IMR-90 (cell line): ENCODE results near the gene CUX1. TPM values are rescaled to one million over a fixed set of nuclear protein-coding genes. Genes with fewer than 3 reads are reported as not detected.
A peak's percentile ranks its signal among the peaks of the same experiment; 100 is the strongest.
"Not testable (repeated sequence)": the region's sequence is repeated elsewhere in the genome, so short reads cannot be mapped to it uniquely, and the experiment has no call there.

Experiments used
- ATAC-seq: fragments of 200-7000 bp; cut with Tn5 transposase; 2 replicates; pipeline ENCODE4 v1.9.1; 2020; ENCODE audit warnings: low read depth, mild to moderate bottlenecking, moderate library complexity
- BruUV-seq: library from RNA; stranded (reverse); fragments of 400-500 nt; replicated peaks from 2 replicates; lab custom pipeline; 2021; lab: Mats Ljungman, UMichigan
- CTCF ChIA-PET: fragments of 300-600 bp; formaldehyde crosslinking; extraction: SDS; loops from one replicate; lab custom pipeline; 2021; ENCODE audit warnings: antibody characterized with exemption; lab: Yijun Ruan, JAX
- POLR2A ChIA-PET: fragments of 300-600 bp; sonication (Branson Sonifier 250); formaldehyde crosslinking; loops from one replicate; lab custom pipeline; 2022; ENCODE audit warnings: antibody characterized with exemption; ENCODE audit not compliant: unreplicated experiment; lab: Charles Lee
- DNase-seq: peaks from one replicate; pipeline ENCODE4 v3.0.0; 2013
- H2AFZ ChIP-seq: replicated peaks from 2 replicates; pipeline ENCODE3; 2013; ENCODE audit warnings: low read length, mild to moderate bottlenecking; ENCODE audit not compliant: poor library complexity
- H2AK5ac ChIP-seq: 2 replicates; pipeline ENCODE4 v1.6.1; 2013; ENCODE audit warnings: low read depth, low read length, inconsistent platforms
- H2AK9ac ChIP-seq: replicated peaks from 2 replicates; pipeline ENCODE3; 2013; ENCODE audit warnings: mild to moderate bottlenecking, low read depth, low read length, moderate library complexity; ENCODE audit not compliant: poor library complexity
- H2BK120ac ChIP-seq: 2 replicates; pipeline ENCODE4 v1.6.1; 2013; ENCODE audit warnings: low read depth, low read length, inconsistent platforms
- H2BK15ac ChIP-seq: 3 replicates; pipeline ENCODE4 v1.6.1; 2013; ENCODE audit warnings: low read depth, low read length, inconsistent platforms
- H2BK20ac ChIP-seq: 2 replicates; pipeline ENCODE4 v1.6.1; 2013; ENCODE audit warnings: low read depth, mild to moderate bottlenecking, inconsistent platforms, low read length, moderate library complexity
- H2BK5ac ChIP-seq: 2 replicates; pipeline ENCODE4 v1.6.1; 2013; ENCODE audit warnings: mild to moderate bottlenecking, low read depth, low read length, inconsistent platforms; ENCODE audit not compliant: poor library complexity, severe bottlenecking
- H3K14ac ChIP-seq: replicated peaks from 2 replicates; pipeline ENCODE4 v1.6.1; 2013; ENCODE audit warnings: low read depth, low read length, inconsistent platforms
- H3K18ac ChIP-seq: 2 replicates; pipeline ENCODE4 v1.6.1; 2013; ENCODE audit warnings: low read depth, low read length, control low read depth
- H3K23ac ChIP-seq: 2 replicates; pipeline ENCODE4 v1.6.1; 2013; ENCODE audit warnings: low read depth, low read length, inconsistent platforms
- H3K27ac ChIP-seq: 2 replicates; pipeline ENCODE4 v1.5.1; 2013; ENCODE audit warnings: mild to moderate bottlenecking, control low read depth, low read length; ENCODE audit not compliant: insufficient read depth
- H3K27me3 ChIP-seq: 2 replicates; pipeline ENCODE4 v1.6.1; 2013; ENCODE audit warnings: low read length; ENCODE audit not compliant: control insufficient read depth, insufficient read depth
- H3K36me3 ChIP-seq: 2 replicates; pipeline ENCODE4 v1.6.1; 2013; ENCODE audit warnings: low read length, mixed read lengths; ENCODE audit not compliant: control insufficient read depth, insufficient read depth
- H3K4ac ChIP-seq: 2 replicates; pipeline ENCODE4 v1.6.1; 2013; ENCODE audit warnings: low read depth, low read length, inconsistent platforms
- H3K4me1 ChIP-seq: 2 replicates; pipeline ENCODE4 v1.6.1; 2013; ENCODE audit warnings: low read length, mixed read lengths; ENCODE audit not compliant: control insufficient read depth, insufficient read depth
- H3K4me2 ChIP-seq: 2 replicates; pipeline ENCODE4 v1.6.1; 2013; ENCODE audit warnings: low read depth, mild to moderate bottlenecking, control low read depth, low read length, moderate library complexity
- H3K4me3 ChIP-seq: 2 replicates; pipeline ENCODE4 v1.5.1; 2013; ENCODE audit warnings: low read depth, mild to moderate bottlenecking, control low read depth, low read length, moderate library complexity; ENCODE audit not compliant: insufficient read depth
- H3K56ac ChIP-seq: 2 replicates; pipeline ENCODE4 v1.6.1; 2013; ENCODE audit warnings: low read length, inconsistent platforms; ENCODE audit not compliant: insufficient read depth; ENCODE audit errors: extremely low read depth
- H3K79me1 ChIP-seq, 2 experiments: 2 replicates each; pipeline ENCODE4 v1.6.1; 2013; ENCODE audit warnings: low read length in 2 of 2, inconsistent platforms in 1 of 2, low read depth in 1 of 2
- H3K9ac ChIP-seq: 2 replicates; pipeline ENCODE4 v1.6.1; 2013; ENCODE audit warnings: low read depth, low read length, control low read depth
- H3K9me1 ChIP-seq: 2 replicates; pipeline ENCODE4 v1.6.1; 2013; ENCODE audit warnings: low read length, inconsistent platforms; ENCODE audit not compliant: insufficient read depth
- H3K9me3 ChIP-seq: 2 replicates; pipeline ENCODE4 v1.6.1; 2013; ENCODE audit warnings: low read length; ENCODE audit not compliant: control insufficient read depth, insufficient read depth
- H4K20me1 ChIP-seq: 2 replicates; pipeline ENCODE4 v1.6.1; 2013; ENCODE audit warnings: low read length, inconsistent platforms; ENCODE audit not compliant: insufficient read depth
- H4K5ac ChIP-seq: 2 replicates; pipeline ENCODE4 v1.6.1; 2013; ENCODE audit warnings: mild to moderate bottlenecking, low read depth, low read length, control low read depth
- H4K8ac ChIP-seq, 2 experiments: 2 replicates each; pipeline ENCODE4 v1.6.1; 2013; ENCODE audit warnings: low read depth in 2 of 2, low read length in 2 of 2, control low read depth in 1 of 2, inconsistent platforms in 1 of 2
- H4K91ac ChIP-seq: 2 replicates; pipeline ENCODE4 v1.6.1; 2013; ENCODE audit warnings: low read depth, low read length, inconsistent platforms; ENCODE audit not compliant: insufficient read depth
- CHD1 ChIP-seq: IDR thresholded peaks from 2 replicates; pipeline ENCODE4 v1.6.1; 2012; ENCODE audit warnings: low read depth, low read length, improper control_type of control experiment
- RAD21 ChIP-seq: IDR thresholded peaks from 2 replicates; pipeline ENCODE4 v1.6.1; 2012; ENCODE audit warnings: low read length, improper control_type of control experiment
- WGBS, 2 experiments: methylation state at CpG; one replicate each; pipeline versions ENCODE4 v1.1.5 to v1.1.7; 2013; ENCODE audit warnings: missing lambda C conversion rate in 2 of 2; ENCODE audit not compliant: insufficient read length in 1 of 2; ENCODE audit errors: extremely low coverage in 2 of 2; 5-methylcytosine and 5-hydroxymethylcytosine counted together
- dilution Hi-C: fragments of 300-500 bp; cut with HindIII; formaldehyde crosslinking; loops from one replicate; pipeline ENCODE4 v1.14.3; 2018; ENCODE audit warnings: low sequenced_read_pairs; ENCODE audit not compliant: unreplicated experiment
- in situ Hi-C: fragments of 300-500 bp; cut with MboI; formaldehyde crosslinking; loops from 3 replicates; pipeline ENCODE4 v1.14.3; 2019; ENCODE audit warnings: low sequenced_read_pairs, inconsistent platforms, mixed read lengths
- intact Hi-C: fragments of 100-400 bp; cut with micrococcal nuclease; formaldehyde crosslinking; loops from 2 replicates; pipeline ENCODE4 v1.10.0; 2022
- polyA plus RNA-seq, 3 experiments: library from polyadenylated mRNA; depleted of rRNA; stranded (reverse); fragments of >200 nt; gene quantifications; 2 replicates each; pipeline ENCODE4 v1.2.3, GENCODE V29; 2012; ENCODE audit warnings: low replicate concordance in 1 of 3
- total RNA-seq: library from RNA; depleted of rRNA; stranded (reverse); fragments of >200 nt; gene quantifications from 2 replicates; pipeline ENCODE4 v1.2.3, GENCODE V29; 2012

The CUX1 gene
- total and polyA plus RNA-seq, 2 of the 4 experiments (the other 2 are of a cell fraction): 19.7 to 46.4 TPM

DNA sequence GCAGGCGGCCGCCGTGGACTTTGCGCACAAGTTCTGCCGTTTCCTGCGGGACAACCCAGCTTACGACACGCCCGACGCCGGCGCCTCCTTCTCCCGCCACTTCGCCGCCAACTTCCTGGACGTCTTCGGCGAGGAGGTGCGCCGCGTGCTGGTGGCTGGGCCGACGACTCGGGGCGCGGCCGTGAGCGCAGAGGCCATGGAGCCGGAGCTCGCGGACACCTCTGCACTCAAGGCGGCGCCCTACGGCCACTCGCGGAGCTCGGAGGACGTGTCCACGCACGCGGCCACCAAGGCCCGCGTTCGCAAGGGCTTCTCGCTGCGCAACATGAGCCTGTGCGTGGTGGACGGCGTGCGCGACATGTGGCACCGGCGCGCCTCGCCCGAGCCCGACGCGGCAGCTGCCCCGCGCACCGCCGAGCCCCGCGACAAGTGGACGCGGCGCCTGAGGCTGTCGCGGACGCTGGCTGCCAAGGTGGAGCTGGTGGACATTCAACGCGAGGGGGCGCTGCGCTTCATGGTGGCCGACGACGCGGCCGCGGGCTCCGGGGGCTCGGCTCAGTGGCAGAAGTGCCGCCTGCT is 483.3 kb downstream of the CUX1 start:
- H2BK15ac ChIP-seq: no peak overlapping the region
- H4K20me1 ChIP-seq: no peaks in the 10 kb centered on the region; the same call in 1 of the 2 replicates
- H3K4me2 ChIP-seq: no peak overlapping the region
- ChIA-PET POLR2A (no interaction called here), CTCF (no interaction called here)
- intact Hi-C loops (no loop called here), in situ Hi-C loops (no loop called here), dilution Hi-C loops (no loop called here)
- no peak overlapping the region for H3K56ac ChIP-seq
- TF ChIP-seq RAD21 (peak; percentile 10; the same call in 1 of the 2 replicates), CHD1 (no peak)
- no peak overlapping the region for H4K91ac ChIP-seq
- no peaks in the 10 kb centered on the region for H3K36me3 ChIP-seq
- no peak for ATAC-seq
- H3K14ac ChIP-seq: no peak overlapping the region
- no peak overlapping the region for H2BK120ac ChIP-seq
- H2BK20ac ChIP-seq: no peak overlapping the region
- no peak overlapping the region for H2AK9ac ChIP-seq
- no peak overlapping the region for H3K4me3 ChIP-seq
- no peak overlapping the region for H2BK5ac ChIP-seq
- H3K4me1 ChIP-seq: no peaks in the 10 kb centered on the region
- H3K9me1 ChIP-seq: no peaks in the 10 kb centered on the region
- WGBS, 2 experiments: 55% methylated on average over 56 of the region's 84 CpGs; no CpG with 5 or more reads in 1 of the 2 experiments
- no peak for DNase-seq
- no peak overlapping the region for H3K23ac ChIP-seq
- BruUV-seq: no TSS peak
- no peak overlapping the region for H3K18ac ChIP-seq
- no peak overlapping the region for H2AFZ ChIP-seq
- no peaks in the 10 kb centered on the region for H3K79me1 ChIP-seq
- peaks cover 2% of the 10 kb centered on the region; the same call in 1 of the 2 replicates for H3K27me3 ChIP-seq
- H3K27ac ChIP-seq: no peak overlapping the region
- no peak overlapping the region for H4K5ac ChIP-seq
- H3K9ac ChIP-seq: no peak overlapping the region
- no peaks in the 10 kb centered on the region for H3K9me3 ChIP-seq
- no peak overlapping the region for H4K8ac ChIP-seq
- H2AK5ac ChIP-seq: no peak overlapping the region
- H3K4ac ChIP-seq: no peak overlapping the region

DNA sequence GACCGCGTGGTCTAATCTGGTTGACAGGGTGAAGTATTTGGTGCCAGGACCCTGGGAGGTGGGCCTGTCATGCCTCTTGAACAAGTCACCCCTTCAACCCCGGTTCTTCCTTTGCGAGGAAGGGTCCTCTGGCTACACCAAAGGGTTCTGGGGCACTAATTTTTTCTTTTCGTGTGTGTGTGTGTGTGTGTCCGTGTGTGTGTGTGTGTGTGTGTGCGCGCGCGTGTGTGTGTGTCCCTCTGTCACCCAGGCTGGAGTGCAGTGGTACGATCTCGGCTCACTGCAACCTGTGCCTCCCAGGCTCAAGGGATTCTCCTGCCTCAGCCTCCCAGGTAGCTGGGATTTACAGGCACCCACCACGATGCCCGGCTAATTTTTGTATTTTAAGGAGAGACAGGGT is 483.9 kb downstream of the CUX1 start:
- H3K4ac ChIP-seq, in situ Hi-C loops, H3K56ac ChIP-seq, H4K91ac ChIP-seq, H2AK5ac ChIP-seq, H3K4me3 ChIP-seq, H3K9me3 ChIP-seq, H3K23ac ChIP-seq, POLR2A ChIA-PET, H2AFZ ChIP-seq, H4K20me1 ChIP-seq, H3K4me2 ChIP-seq, H3K79me1 ChIP-seq, dilution Hi-C loops, intact Hi-C loops, H2BK15ac ChIP-seq, DNase-seq, H2BK5ac ChIP-seq, BruUV-seq, H2AK9ac ChIP-seq, H3K9me1 ChIP-seq, CTCF ChIA-PET, H3K36me3 ChIP-seq, H3K27me3 ChIP-seq, H4K8ac ChIP-seq, H3K9ac ChIP-seq, H3K27ac ChIP-seq, ATAC-seq, H3K4me1 ChIP-seq, H4K5ac ChIP-seq, H3K14ac ChIP-seq, H2BK20ac ChIP-seq, H2BK120ac ChIP-seq, H3K18ac ChIP-seq: not testable (repeated sequence)
- WGBS, 2 experiments: 100% methylated on average over 2 of the region's 14 CpGs; no CpG with 5 or more reads in 1 of the 2 experiments
